ENCODE data around the gene THBD. TPM values are rescaled to one million over a fixed set of nuclear protein-coding genes. Genes with fewer than 3 reads are reported as not detected.

The THBD gene
- polyA plus RNA-seq, 1 experiment, result 0.10 TPM

- Histone ChIP-seq H3K9me3 (ENCODE audit: control insufficient read depth, insufficient read depth, low read length) (no peaks in the 10 kb centered on the region), H3K27me3 (ENCODE audit: control insufficient read depth, insufficient read depth, low read length) (no peaks in the 10 kb centered on the region), H3K4me3 (ENCODE audit: low read depth, low read length) (no peak overlapping the region), H3K27ac (ENCODE audit: low read depth, low read length) (no peak overlapping the region)
- ChIA-PET CTCF (no interaction called here), POLR2A (no interaction called here)
- no peak for TF ChIP-seq CTCF (IDR thresholded peaks at IDR 0.05; ENCODE audit: low read depth, low read length)
- DNase-seq (ENCODE audit: low read depth, low spot score), result no peak
These were observed 40.8 kb downstream of the THBD start for GRCh38 chr20:23008667-23009066.

GRCh38 chr20:23007886-23008655 lies 41.4 kb downstream of the THBD start:
- TF ChIP-seq CTCF (IDR thresholded peaks at IDR 0.05; ENCODE audit: low read depth, low read length), result no peak
- no peak overlapping the region for H3K4me3 ChIP-seq (ENCODE audit: low read depth, low read length)
- POLR2A ChIA-PET, result no interaction called here
- CTCF ChIA-PET, result interaction anchor here (1.0 kb wide), 1 partner anchor 331 kb away, joined by 3 read pairs; no protein-coding TSS in a partner anchor
- no peaks in the 10 kb centered on the region for H3K9me3 ChIP-seq (ENCODE audit: control insufficient read depth, insufficient read depth, low read length)
- H3K27ac ChIP-seq (ENCODE audit: low read depth, low read length), result no peak overlapping the region
- no peaks in the 10 kb centered on the region for H3K27me3 ChIP-seq (ENCODE audit: control insufficient read depth, insufficient read depth, low read length)
- DNase-seq (ENCODE audit: low read depth, low spot score), result no peak

- Histone ChIP-seq H3K27ac (ENCODE audit: low read depth, low read length) (no peak overlapping the region), H3K27me3 (ENCODE audit: control insufficient read depth, insufficient read depth, low read length) (no peaks in the 10 kb centered on the region), H3K9me3 (ENCODE audit: control insufficient read depth, insufficient read depth, low read length) (no peaks in the 10 kb centered on the region), H3K4me3 (ENCODE audit: low read depth, low read length) (no peak overlapping the region)
- ChIA-PET CTCF (interaction anchor here (1.0 kb wide), 1 partner anchor 332 kb away, joined by 3 read pairs; no protein-coding TSS in a partner anchor), POLR2A (no interaction called here)
- no peak for TF ChIP-seq CTCF (IDR thresholded peaks at IDR 0.05; ENCODE audit: low read depth, low read length)
- no peak for DNase-seq (ENCODE audit: low read depth, low spot score)
These were observed 42.0 kb downstream of the THBD start for GRCh38 chr20:23007462-23007861.

- no peaks in the 10 kb centered on the region for H3K9me3 ChIP-seq (ENCODE audit: control insufficient read depth, insufficient read depth, low read length)
- no peak overlapping the region for H3K4me3 ChIP-seq (ENCODE audit: low read depth, low read length)
- H3K27me3 ChIP-seq (ENCODE audit: control insufficient read depth, insufficient read depth, low read length), result no peaks in the 10 kb centered on the region
- POLR2A ChIA-PET, result no interaction called here
- TF ChIP-seq CTCF (IDR thresholded peaks at IDR 0.05; ENCODE audit: low read depth, low read length), result no peak
- no peak overlapping the region for H3K27ac ChIP-seq (ENCODE audit: low read depth, low read length)
- CTCF ChIA-PET, result no interaction called here
- DNase-seq (ENCODE audit: low read depth, low spot score), result no peak
These were observed 43.7 kb downstream of the THBD start for GRCh38 chr20:23005776-23006175.

- no peak overlapping the region for H3K4me3 ChIP-seq (ENCODE audit: low read depth, low read length)
- DNase-seq (ENCODE audit: low read depth, low spot score), result no peak
- no peaks in the 10 kb centered on the region for H3K9me3 ChIP-seq (ENCODE audit: control insufficient read depth, insufficient read depth, low read length)
- TF ChIP-seq CTCF (IDR thresholded peaks at IDR 0.05; ENCODE audit: low read depth, low read length), result no peak
- ChIA-PET CTCF (no interaction called here), POLR2A (no interaction called here)
- no peak overlapping the region for H3K27ac ChIP-seq (ENCODE audit: low read depth, low read length)
- H3K27me3 ChIP-seq (ENCODE audit: control insufficient read depth, insufficient read depth, low read length), result no peaks in the 10 kb centered on the region
These were observed 45.5 kb downstream of the THBD start for GRCh38 chr20:23003881-23004460.
